Glomerular endothelial cell (primary cell): ENCODE results near the gene TKTL1. TPM values are rescaled to one million over a fixed set of nuclear protein-coding genes. Genes with fewer than 3 reads are reported as not detected.

Source experiments
- DNase-seq: peaks from one replicate; pipeline ENCODE4 v3.0.0-alpha.2; 2011; ENCODE audit warnings: low read depth, low spot score; ENCODE audit errors: extremely low read depth
- total RNA-seq: library from RNA; depleted of rRNA; stranded (reverse); fragments of >200 nt; gene quantifications from 2 replicates; pipeline ENCODE4 v1.2.3, GENCODE V29; 2015

The TKTL1 gene
- total RNA-seq, 1 donor from 2014 or later, result not detected

- DNase-seq, result no peak
Observed at GRCh38 chrX:154359362-154360154, 64.0 kb downstream of the TKTL1 start.

GRCh38 chrX:154360155-154360713 lies 64.6 kb downstream of the TKTL1 start:
- no peak for DNase-seq

GRCh38 chrX:154362085-154362742 lies 66.6 kb downstream of the TKTL1 start:
- DNase-seq, result no peak

GRCh38 chrX:154363706-154364439 lies 68.3 kb downstream of the TKTL1 start:
- no peak for DNase-seq

- DNase-seq, result no peak
Observed at GRCh38 chrX:154365052-154365600, 69.5 kb downstream of the TKTL1 start.

GRCh38 chrX:154365997-154366665 lies 70.5 kb downstream of the TKTL1 start:
- DNase-seq, result no peak

- DNase-seq, result no peak
Observed at GRCh38 chrX:154366666-154367055, 71.1 kb downstream of the TKTL1 start.

- DNase-seq, result no peak
Observed at GRCh38 chrX:154367474-154368308, 72.1 kb downstream of the TKTL1 start.

- DNase-seq, result no peak
Observed at GRCh38 chrX:154368630-154369448, 73.2 kb downstream of the TKTL1 start.

- no peak for DNase-seq
Observed at GRCh38 chrX:154369449-154370299, 74.1 kb downstream of the TKTL1 start.

GRCh38 chrX:154370300-154371016 lies 74.9 kb downstream of the TKTL1 start:
- no peak for DNase-seq

GRCh38 chrX:154371017-154371788 lies 75.6 kb downstream of the TKTL1 start:
- DNase-seq, result no peak

- DNase-seq, result no peak
Observed at GRCh38 chrX:154371789-154372300, 76.2 kb downstream of the TKTL1 start.

- no peak for DNase-seq
Observed at GRCh38 chrX:154372612-154373022, 77.0 kb downstream of the TKTL1 start.

- DNase-seq, result no peak
Observed at GRCh38 chrX:154373340-154374306, 78.0 kb downstream of the TKTL1 start.
